IMR-90 (cell line): ENCODE measurements around the gene ADPRHL1. TPM values are rescaled to one million over a fixed set of nuclear protein-coding genes. Genes with fewer than 3 reads are reported as not detected.

Experiments
- ATAC-seq: fragments of 200-7000 bp; cut with Tn5 transposase; 2 replicates; pipeline ENCODE4 v1.9.1; 2020; ENCODE audit warnings: low read depth, mild to moderate bottlenecking, moderate library complexity
- BruUV-seq: library from RNA; stranded (reverse); fragments of 400-500 nt; replicated peaks from 2 replicates; lab custom pipeline; 2021; lab: Mats Ljungman, UMichigan
- CTCF ChIA-PET: fragments of 300-600 bp; formaldehyde crosslinking; extraction: SDS; loops from one replicate; lab custom pipeline; 2021; ENCODE audit warnings: antibody characterized with exemption; lab: Yijun Ruan, JAX
- POLR2A ChIA-PET: fragments of 300-600 bp; sonication (Branson Sonifier 250); formaldehyde crosslinking; loops from one replicate; lab custom pipeline; 2022; ENCODE audit warnings: antibody characterized with exemption; ENCODE audit not compliant: unreplicated experiment; lab: Charles Lee
- DNase-seq: peaks from one replicate; pipeline ENCODE4 v3.0.0; 2013
- H2AFZ ChIP-seq: replicated peaks from 2 replicates; pipeline ENCODE3; 2013; ENCODE audit warnings: low read length, mild to moderate bottlenecking; ENCODE audit not compliant: poor library complexity
- H2AK5ac ChIP-seq: 2 replicates; pipeline ENCODE4 v1.6.1; 2013; ENCODE audit warnings: low read depth, low read length, inconsistent platforms
- H2AK9ac ChIP-seq: replicated peaks from 2 replicates; pipeline ENCODE3; 2013; ENCODE audit warnings: mild to moderate bottlenecking, low read depth, low read length, moderate library complexity; ENCODE audit not compliant: poor library complexity
- H2BK120ac ChIP-seq: 2 replicates; pipeline ENCODE4 v1.6.1; 2013; ENCODE audit warnings: low read depth, low read length, inconsistent platforms
- H2BK15ac ChIP-seq: 3 replicates; pipeline ENCODE4 v1.6.1; 2013; ENCODE audit warnings: low read depth, low read length, inconsistent platforms
- H2BK20ac ChIP-seq: 2 replicates; pipeline ENCODE4 v1.6.1; 2013; ENCODE audit warnings: low read depth, mild to moderate bottlenecking, inconsistent platforms, low read length, moderate library complexity
- H2BK5ac ChIP-seq: 2 replicates; pipeline ENCODE4 v1.6.1; 2013; ENCODE audit warnings: mild to moderate bottlenecking, low read depth, low read length, inconsistent platforms; ENCODE audit not compliant: poor library complexity, severe bottlenecking
- H3K14ac ChIP-seq: replicated peaks from 2 replicates; pipeline ENCODE4 v1.6.1; 2013; ENCODE audit warnings: low read depth, low read length, inconsistent platforms
- H3K18ac ChIP-seq: 2 replicates; pipeline ENCODE4 v1.6.1; 2013; ENCODE audit warnings: low read depth, low read length, control low read depth
- H3K23ac ChIP-seq: 2 replicates; pipeline ENCODE4 v1.6.1; 2013; ENCODE audit warnings: low read depth, low read length, inconsistent platforms
- H3K27ac ChIP-seq: 2 replicates; pipeline ENCODE4 v1.5.1; 2013; ENCODE audit warnings: mild to moderate bottlenecking, control low read depth, low read length; ENCODE audit not compliant: insufficient read depth
- H3K27me3 ChIP-seq: 2 replicates; pipeline ENCODE4 v1.6.1; 2013; ENCODE audit warnings: low read length; ENCODE audit not compliant: control insufficient read depth, insufficient read depth
- H3K36me3 ChIP-seq: 2 replicates; pipeline ENCODE4 v1.6.1; 2013; ENCODE audit warnings: low read length, mixed read lengths; ENCODE audit not compliant: control insufficient read depth, insufficient read depth
- H3K4ac ChIP-seq: 2 replicates; pipeline ENCODE4 v1.6.1; 2013; ENCODE audit warnings: low read depth, low read length, inconsistent platforms
- H3K4me1 ChIP-seq: 2 replicates; pipeline ENCODE4 v1.6.1; 2013; ENCODE audit warnings: low read length, mixed read lengths; ENCODE audit not compliant: control insufficient read depth, insufficient read depth
- H3K4me2 ChIP-seq: 2 replicates; pipeline ENCODE4 v1.6.1; 2013; ENCODE audit warnings: low read depth, mild to moderate bottlenecking, control low read depth, low read length, moderate library complexity
- H3K4me3 ChIP-seq: 2 replicates; pipeline ENCODE4 v1.5.1; 2013; ENCODE audit warnings: low read depth, mild to moderate bottlenecking, control low read depth, low read length, moderate library complexity; ENCODE audit not compliant: insufficient read depth
- H3K56ac ChIP-seq: 2 replicates; pipeline ENCODE4 v1.6.1; 2013; ENCODE audit warnings: low read length, inconsistent platforms; ENCODE audit not compliant: insufficient read depth; ENCODE audit errors: extremely low read depth
- H3K79me1 ChIP-seq, 2 experiments: 2 replicates each; pipeline ENCODE4 v1.6.1; 2013; ENCODE audit warnings: low read length in 2 of 2, inconsistent platforms in 1 of 2, low read depth in 1 of 2
- H3K9ac ChIP-seq: 2 replicates; pipeline ENCODE4 v1.6.1; 2013; ENCODE audit warnings: low read depth, low read length, control low read depth
- H3K9me1 ChIP-seq: 2 replicates; pipeline ENCODE4 v1.6.1; 2013; ENCODE audit warnings: low read length, inconsistent platforms; ENCODE audit not compliant: insufficient read depth
- H3K9me3 ChIP-seq: 2 replicates; pipeline ENCODE4 v1.6.1; 2013; ENCODE audit warnings: low read length; ENCODE audit not compliant: control insufficient read depth, insufficient read depth
- H4K20me1 ChIP-seq: 2 replicates; pipeline ENCODE4 v1.6.1; 2013; ENCODE audit warnings: low read length, inconsistent platforms; ENCODE audit not compliant: insufficient read depth
- H4K5ac ChIP-seq: 2 replicates; pipeline ENCODE4 v1.6.1; 2013; ENCODE audit warnings: mild to moderate bottlenecking, low read depth, low read length, control low read depth
- H4K8ac ChIP-seq, 2 experiments: 2 replicates each; pipeline ENCODE4 v1.6.1; 2013; ENCODE audit warnings: low read depth in 2 of 2, low read length in 2 of 2, control low read depth in 1 of 2, inconsistent platforms in 1 of 2
- H4K91ac ChIP-seq: 2 replicates; pipeline ENCODE4 v1.6.1; 2013; ENCODE audit warnings: low read depth, low read length, inconsistent platforms; ENCODE audit not compliant: insufficient read depth
- BHLHE40 ChIP-seq: fragments of 150-350 bp; IDR thresholded peaks from 2 replicates; pipeline ENCODE4 v1.6.1; 2016; ENCODE audit warnings: mild to moderate bottlenecking, low read depth, low read length
- MAFK ChIP-seq: IDR thresholded peaks from 2 replicates; pipeline ENCODE4 v1.6.1; 2012; ENCODE audit warnings: low read depth, low read length, improper control_type of control experiment
- MAZ ChIP-seq: IDR thresholded peaks from 2 replicates; pipeline ENCODE4 v1.6.1; 2012; ENCODE audit warnings: low read depth, mild to moderate bottlenecking, low read length, improper control_type of control experiment, moderate library complexity, borderline replicate concordance
- NFE2L2 ChIP-seq: fragments of 150-350 bp; IDR thresholded peaks from 2 replicates; pipeline ENCODE4 v1.6.1; 2016; ENCODE audit warnings: low read depth, mild to moderate bottlenecking, low read length
- RCOR1 ChIP-seq: IDR thresholded peaks from 2 replicates; pipeline ENCODE4 v1.6.1; 2012; ENCODE audit warnings: mild to moderate bottlenecking, low read length, improper control_type of control experiment; ENCODE audit not compliant: insufficient replicate concordance
- SMC3 ChIP-seq: fragments of 150-350 bp; IDR thresholded peaks from 2 replicates; pipeline ENCODE4 v1.6.1; 2016; ENCODE audit warnings: low read depth, mild to moderate bottlenecking, antibody characterized with exemption, low read length, moderate library complexity
- WGBS, 2 experiments: methylation state at CpG; one replicate each; pipeline versions ENCODE4 v1.1.5 to v1.1.7; 2013; ENCODE audit warnings: missing lambda C conversion rate in 2 of 2; ENCODE audit not compliant: insufficient read length in 1 of 2; ENCODE audit errors: extremely low coverage in 2 of 2; 5-methylcytosine and 5-hydroxymethylcytosine counted together
- dilution Hi-C: fragments of 300-500 bp; cut with HindIII; formaldehyde crosslinking; loops from one replicate; pipeline ENCODE4 v1.14.3; 2018; ENCODE audit warnings: low sequenced_read_pairs; ENCODE audit not compliant: unreplicated experiment
- in situ Hi-C: fragments of 300-500 bp; cut with MboI; formaldehyde crosslinking; loops from 3 replicates; pipeline ENCODE4 v1.14.3; 2019; ENCODE audit warnings: low sequenced_read_pairs, inconsistent platforms, mixed read lengths
- intact Hi-C: fragments of 100-400 bp; cut with micrococcal nuclease; formaldehyde crosslinking; loops from 2 replicates; pipeline ENCODE4 v1.10.0; 2022
- polyA plus RNA-seq, 3 experiments: library from polyadenylated mRNA; depleted of rRNA; stranded (reverse); fragments of >200 nt; gene quantifications; 2 replicates each; pipeline ENCODE4 v1.2.3, GENCODE V29; 2012; ENCODE audit warnings: low replicate concordance in 1 of 3
- total RNA-seq: library from RNA; depleted of rRNA; stranded (reverse); fragments of >200 nt; gene quantifications from 2 replicates; pipeline ENCODE4 v1.2.3, GENCODE V29; 2012
- TF ChIP-seq, protein P1 (sequence below): fragments of 150-350 bp; IDR thresholded peaks from 2 replicates; pipeline ENCODE4 v1.6.1; 2016; ENCODE audit warnings: low read depth, mild to moderate bottlenecking, low read length, moderate library complexity, borderline replicate concordance
- TF ChIP-seq, protein P2 (sequence below): conservative IDR thresholded peaks from 2 replicates; pipeline ENCODE4 v1.5.1; 2012; ENCODE audit warnings: mild to moderate bottlenecking, low read depth, low read length, improper control_type of control experiment

The ADPRHL1 gene
- total and polyA plus RNA-seq, 2 of the 4 experiments (the other 2 are of a cell fraction) = 0.36 to 0.67 TPM

DNA sequence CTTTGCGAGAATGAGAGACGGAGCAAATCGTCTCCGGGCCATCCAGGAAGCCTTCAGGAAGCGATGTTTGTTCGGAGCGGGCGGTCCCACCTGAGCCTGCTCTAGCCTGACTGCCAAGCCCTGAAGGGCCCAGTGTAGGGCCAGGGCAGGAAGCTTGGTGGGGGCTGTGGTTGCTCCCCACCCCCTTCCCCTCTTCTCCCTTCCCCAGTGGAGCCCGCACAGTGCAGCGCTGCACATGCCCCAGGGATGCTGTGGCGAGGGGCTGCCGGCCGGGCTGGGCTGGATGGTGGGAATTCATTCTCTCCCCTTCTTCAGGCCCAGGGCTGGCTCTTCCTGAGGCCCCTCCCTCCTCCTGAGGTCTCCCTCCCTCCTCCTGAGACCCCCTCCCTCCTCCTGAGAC is 82.2 kb downstream of the ADPRHL1 start:
- H3K79me1 ChIP-seq = no peaks in the 10 kb centered on the region
- H3K4me3 ChIP-seq = no peak overlapping the region
- no peaks in the 10 kb centered on the region for H3K9me3 ChIP-seq
- no peak overlapping the region for H2BK5ac ChIP-seq
- no peak overlapping the region for H2AK5ac ChIP-seq
- no peak overlapping the region for H3K4me2 ChIP-seq
- H4K91ac ChIP-seq = no peak overlapping the region
- H4K20me1 ChIP-seq = no peaks in the 10 kb centered on the region
- H2AFZ ChIP-seq = no peak overlapping the region
- H2BK20ac ChIP-seq = no peak overlapping the region
- no peak overlapping the region for H2BK15ac ChIP-seq
- no peak overlapping the region for H3K18ac ChIP-seq
- H2BK120ac ChIP-seq = no peak overlapping the region
- H3K36me3 ChIP-seq = no peaks in the 10 kb centered on the region
- dilution Hi-C loops = no loop called here
- intact Hi-C loops = no loop called here
- no peak overlapping the region for H4K5ac ChIP-seq
- H3K14ac ChIP-seq = no peak overlapping the region
- no CpG with 5 or more reads among the region's 13 CpGs for WGBS, 2 experiments
- in situ Hi-C loops = no loop called here
- H3K9me1 ChIP-seq = no peaks in the 10 kb centered on the region
- H3K56ac ChIP-seq = no peak overlapping the region
- ChIA-PET CTCF (no interaction called here), POLR2A (no interaction called here)
- H3K27me3 ChIP-seq = peaks cover 15% of the 10 kb centered on the region; the same call in 1 of the 2 replicates
- no TSS peak for BruUV-seq
- no peak for TF ChIP-seq NFE2L2
- TF ChIP-seq, protein P1, sequence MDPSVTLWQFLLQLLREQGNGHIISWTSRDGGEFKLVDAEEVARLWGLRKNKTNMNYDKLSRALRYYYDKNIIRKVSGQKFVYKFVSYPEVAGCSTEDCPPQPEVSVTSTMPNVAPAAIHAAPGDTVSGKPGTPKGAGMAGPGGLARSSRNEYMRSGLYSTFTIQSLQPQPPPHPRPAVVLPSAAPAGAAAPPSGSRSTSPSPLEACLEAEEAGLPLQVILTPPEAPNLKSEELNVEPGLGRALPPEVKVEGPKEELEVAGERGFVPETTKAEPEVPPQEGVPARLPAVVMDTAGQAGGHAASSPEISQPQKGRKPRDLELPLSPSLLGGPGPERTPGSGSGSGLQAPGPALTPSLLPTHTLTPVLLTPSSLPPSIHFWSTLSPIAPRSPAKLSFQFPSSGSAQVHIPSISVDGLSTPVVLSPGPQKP = no peak
- TF ChIP-seq MAFK = no peak
- no peak for TF ChIP-seq RCOR1
- no peak for TF ChIP-seq SMC3
- no peak for TF ChIP-seq BHLHE40
- no peak for TF ChIP-seq MAZ
- TF ChIP-seq, protein P2, sequence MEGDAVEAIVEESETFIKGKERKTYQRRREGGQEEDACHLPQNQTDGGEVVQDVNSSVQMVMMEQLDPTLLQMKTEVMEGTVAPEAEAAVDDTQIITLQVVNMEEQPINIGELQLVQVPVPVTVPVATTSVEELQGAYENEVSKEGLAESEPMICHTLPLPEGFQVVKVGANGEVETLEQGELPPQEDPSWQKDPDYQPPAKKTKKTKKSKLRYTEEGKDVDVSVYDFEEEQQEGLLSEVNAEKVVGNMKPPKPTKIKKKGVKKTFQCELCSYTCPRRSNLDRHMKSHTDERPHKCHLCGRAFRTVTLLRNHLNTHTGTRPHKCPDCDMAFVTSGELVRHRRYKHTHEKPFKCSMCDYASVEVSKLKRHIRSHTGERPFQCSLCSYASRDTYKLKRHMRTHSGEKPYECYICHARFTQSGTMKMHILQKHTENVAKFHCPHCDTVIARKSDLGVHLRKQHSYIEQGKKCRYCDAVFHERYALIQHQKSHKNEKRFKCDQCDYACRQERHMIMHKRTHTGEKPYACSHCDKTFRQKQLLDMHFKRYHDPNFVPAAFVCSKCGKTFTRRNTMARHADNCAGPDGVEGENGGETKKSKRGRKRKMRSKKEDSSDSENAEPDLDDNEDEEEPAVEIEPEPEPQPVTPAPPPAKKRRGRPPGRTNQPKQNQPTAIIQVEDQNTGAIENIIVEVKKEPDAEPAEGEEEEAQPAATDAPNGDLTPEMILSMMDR = no peak
- H3K9ac ChIP-seq = no peak overlapping the region
- no peak overlapping the region for H3K23ac ChIP-seq
- no peaks in the 10 kb centered on the region for H3K4me1 ChIP-seq
- no peak overlapping the region for H3K4ac ChIP-seq
- no peak overlapping the region for H3K27ac ChIP-seq
- H2AK9ac ChIP-seq = no peak overlapping the region
- no peak for ATAC-seq
- no peak overlapping the region for H4K8ac ChIP-seq
- DNase-seq = no peak
